Fibroblast of peridontal ligament (primary cell): ENCODE results near the gene ARID4B.

Experiments used
- DNase-seq: peaks from one replicate; pipeline ENCODE4 v3.0.0-alpha.2; 2010; ENCODE audit errors: extremely low read depth

Gene ARID4B

DNA sequence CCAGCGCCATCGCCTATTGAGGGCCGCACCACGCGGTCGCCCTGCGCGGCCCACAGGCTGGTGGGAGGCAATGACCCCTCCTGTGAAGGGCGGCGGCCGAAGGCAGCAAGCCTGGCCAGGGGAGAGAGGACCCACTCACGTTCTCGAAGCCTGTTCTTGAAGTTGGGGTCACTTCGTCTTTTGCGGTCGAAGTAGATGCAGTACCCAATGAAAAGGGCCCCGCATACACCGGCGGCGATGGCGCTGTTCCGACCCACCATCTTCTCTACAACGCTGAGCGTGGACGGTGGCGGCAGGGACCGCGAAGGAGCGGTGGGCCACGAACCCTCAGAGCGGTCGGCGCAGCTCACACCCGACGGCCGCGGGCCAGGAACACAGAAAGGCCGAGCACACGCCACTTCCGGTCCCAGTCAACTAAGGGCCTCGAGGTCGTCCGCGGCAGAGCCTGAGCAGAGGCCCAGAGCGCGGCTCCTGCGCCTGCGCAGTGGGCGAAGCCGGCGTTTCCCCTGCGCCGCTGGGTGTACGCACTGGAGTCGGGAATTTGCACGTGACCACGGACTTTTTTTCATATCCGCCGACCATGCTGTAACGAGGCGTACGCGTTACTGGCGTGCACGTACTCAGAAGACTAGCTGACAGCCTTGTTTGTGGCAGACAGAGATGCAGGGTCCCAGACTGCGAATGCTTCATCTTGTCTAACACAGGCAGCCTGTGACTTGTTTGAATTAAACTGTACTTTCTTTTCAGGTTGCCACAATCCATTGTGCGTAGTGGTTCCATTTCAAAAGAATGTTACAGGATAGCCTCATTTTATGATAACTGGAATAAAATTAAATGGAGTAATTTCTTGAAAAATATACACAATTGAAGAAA lies 199.3 kb downstream of the ARID4B start, which contains the start of gene TOMM20:
TOMM20 (minus strand) TSS at position 382 of the 873 bp plus-strand sequence; CDS start at position 260, 122 bp downstream.
- peak; percentile 98 for DNase-seq

DNA sequence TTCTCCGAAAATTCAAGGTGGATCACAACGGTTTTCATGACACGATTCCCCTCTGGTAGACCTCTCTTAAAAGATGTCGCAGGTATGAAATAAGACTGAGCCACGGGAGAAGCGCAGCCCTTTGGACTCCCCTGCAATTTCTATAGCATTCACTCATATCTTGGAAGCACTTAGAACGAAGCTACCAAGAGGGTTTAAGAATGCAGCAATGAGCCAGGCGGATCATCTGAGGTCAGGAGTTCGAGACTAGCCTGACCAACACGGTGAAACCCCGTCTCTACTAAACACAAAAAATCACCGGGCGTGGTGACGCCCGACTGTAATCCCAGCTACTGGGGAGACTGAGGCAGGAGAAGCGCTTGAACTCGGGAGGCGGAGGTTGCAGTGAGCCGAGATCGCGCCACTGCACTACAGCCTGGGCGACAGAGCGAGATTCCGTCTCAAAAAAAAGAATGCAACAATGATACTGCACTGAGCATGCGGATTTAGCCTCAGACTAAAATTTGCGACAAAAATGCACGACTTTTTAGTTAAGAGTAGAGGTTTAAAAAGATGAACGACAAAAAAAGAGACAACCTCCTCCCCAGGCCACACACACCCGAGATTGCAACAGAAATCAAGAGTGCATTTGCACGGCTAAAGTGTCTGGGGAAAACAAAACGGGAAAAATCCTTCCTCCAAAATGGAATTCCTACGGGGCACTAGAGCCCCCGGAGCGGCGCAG lies 200.1 kb downstream of the ARID4B start:
- peak; percentile 23 for DNase-seq

DNA sequence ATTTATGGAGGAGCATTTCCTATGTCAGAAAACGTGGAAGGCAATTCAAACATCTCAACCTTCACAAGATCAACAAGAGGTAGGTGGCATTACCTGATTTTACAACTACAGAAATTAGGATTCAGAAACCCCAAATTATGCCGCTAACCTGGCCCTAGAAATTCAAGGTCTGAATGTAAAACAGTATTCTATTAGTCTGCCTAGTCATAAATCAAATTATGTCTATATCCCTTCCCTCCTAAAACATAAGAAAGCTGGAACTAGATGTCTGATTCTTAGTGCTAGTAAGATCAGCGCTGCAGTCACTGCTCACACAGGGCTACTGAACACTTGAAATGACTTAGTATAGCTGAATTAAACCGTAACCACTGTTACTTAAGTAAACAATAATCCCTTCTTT lies 200.8 kb downstream of the ARID4B start:
- DNase-seq = peak; percentile 19

DNA sequence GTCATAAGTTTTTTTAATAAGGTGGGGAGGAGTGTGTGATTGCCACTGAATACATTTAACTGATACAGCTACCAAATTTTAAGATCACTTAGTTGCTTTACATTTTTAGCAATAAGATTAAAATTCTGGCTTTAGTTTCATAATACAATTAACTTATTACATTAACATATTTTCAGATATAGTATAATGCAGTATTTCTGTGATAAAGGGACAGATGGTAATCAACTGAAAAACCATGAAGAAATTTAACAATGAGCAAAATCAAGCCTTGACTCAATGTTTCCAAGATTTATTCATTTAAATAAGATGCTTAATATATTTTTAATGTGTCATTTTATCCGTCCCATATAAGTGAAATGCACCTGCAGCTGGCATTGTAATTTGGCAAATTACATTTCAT lies 203.3 kb downstream of the ARID4B start:
- DNase-seq = no peak

DNA sequence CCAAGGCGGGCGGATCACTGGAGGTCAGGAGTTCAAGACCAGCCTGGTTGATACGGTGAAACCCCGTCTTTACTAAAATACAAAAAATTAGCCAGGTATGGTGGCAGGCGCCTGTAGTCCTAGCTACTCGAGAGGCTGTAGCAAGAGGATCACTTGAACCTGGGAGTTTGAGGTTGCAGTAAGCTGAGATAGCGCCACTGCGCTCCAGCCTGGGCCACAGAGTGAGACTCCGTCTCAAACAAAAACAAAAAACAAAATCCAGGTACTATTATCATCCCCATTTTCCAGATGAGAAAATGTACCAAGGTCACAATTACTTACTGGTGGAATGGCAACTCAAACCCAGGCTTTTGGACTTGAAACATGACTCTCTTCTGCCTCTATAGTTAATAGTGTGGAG lies 203.9 kb downstream of the ARID4B start:
- no peak for DNase-seq

DNA sequence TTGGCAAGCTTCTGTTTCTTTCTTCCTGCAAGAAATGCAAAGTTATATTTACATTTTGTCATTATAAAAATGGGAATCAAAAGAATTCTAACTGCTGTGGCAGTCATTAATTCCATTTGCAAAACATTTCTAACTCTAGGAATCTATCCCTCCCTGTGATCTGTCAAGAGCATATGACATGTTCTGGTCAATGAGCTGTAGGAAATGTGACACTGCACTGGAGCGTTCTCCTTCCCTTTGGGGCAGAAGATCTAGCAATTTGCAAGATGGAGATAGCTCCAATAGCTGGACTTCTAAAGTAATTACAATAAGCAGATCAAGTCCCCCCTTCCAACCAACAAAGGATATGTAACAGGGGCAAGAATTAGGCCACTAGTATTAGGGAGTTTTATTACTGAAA lies 205.6 kb downstream of the ARID4B start:
- no peak for DNase-seq
